NCI-H774 (cell line): ENCODE results near the gene TTC28.
"Not testable (repeated sequence)": the region's sequence is repeated elsewhere in the genome, so short reads cannot be mapped to it uniquely, and the experiment has no call there.

Experiments
- DNase-seq: peaks from one replicate; lab custom pipeline; 2025; lab: John Stamatoyannopoulos, UW

TTC28 gene

DNA sequence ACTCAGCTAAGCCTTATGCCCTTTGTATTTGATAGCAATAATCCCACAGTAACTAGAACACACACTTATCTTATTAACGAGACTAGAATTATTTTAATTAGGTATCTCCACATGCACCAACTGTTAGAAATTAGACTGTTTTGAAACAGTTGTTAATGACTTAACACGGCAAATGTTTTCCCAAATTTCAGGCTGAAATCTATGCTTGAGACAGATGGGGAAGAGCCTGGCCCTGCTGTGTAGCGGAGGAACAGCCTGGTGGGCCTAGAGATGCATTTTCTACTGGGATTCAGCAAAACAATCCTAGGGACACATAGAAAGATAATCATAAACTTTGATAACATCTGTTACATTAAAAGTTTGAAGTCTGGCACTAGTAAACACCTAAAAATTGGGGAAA is 273.4 kb downstream of the TTC28 start:
- DNase-seq, result no peak

DNA sequence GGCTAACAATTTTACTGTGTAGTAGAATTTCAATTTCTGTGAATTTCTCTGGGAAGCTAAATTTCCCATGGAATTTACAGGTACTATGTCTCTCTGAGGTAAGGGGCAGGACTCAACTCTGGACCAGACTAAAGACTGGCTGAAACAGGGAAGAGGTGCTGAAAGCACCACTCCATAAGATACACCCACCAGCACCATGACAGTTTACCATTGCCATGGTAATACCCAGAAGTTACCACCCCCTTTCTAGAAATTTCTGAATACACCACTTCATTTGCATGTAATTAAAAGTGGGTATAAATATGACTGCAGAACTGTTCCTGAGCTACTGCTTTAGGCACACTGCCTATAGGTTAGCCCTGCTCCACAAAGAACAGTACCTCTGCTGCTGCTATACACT is 274.1 kb downstream of the TTC28 start:
- DNase-seq, result no peak

DNA sequence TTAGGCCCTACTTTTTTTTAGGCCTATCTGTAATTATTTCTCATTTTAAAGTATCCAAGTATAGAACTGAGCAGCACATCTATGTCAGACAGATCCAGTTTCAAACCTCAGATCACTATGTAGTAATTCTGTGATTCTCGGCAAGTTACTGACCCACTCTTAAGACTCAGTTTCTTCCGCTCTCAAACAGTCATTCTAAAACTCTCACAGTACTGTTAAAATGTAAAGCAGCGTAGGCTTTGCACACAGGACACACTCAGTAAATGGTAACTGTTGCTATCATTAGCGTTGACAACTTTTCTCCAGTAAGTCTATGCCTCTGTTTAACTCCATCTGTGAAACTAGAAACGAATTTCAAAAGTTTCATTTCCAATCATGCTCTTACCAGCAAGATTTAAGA is 277.1 kb downstream of the TTC28 start:
- DNase-seq, result no peak

DNA sequence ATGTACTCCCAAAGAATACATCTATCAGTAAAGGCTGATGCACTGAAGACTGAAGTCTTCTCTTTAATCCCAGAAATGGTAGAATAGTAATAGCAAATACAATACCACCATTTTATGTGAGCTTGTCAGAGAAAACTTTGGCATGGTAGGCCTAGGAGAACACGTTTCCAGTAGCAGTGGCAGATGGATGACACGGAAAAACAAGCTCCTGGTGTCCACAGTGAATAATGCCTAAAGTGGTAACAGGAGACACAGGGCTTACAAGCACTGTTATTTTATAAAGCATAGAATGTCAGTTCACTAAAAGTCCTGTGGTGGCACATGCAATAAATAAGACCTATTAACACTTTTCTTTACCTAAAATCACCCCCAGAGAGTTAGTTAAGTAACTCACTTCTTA is 277.6 kb downstream of the TTC28 start:
- DNase-seq, result no peak

DNA sequence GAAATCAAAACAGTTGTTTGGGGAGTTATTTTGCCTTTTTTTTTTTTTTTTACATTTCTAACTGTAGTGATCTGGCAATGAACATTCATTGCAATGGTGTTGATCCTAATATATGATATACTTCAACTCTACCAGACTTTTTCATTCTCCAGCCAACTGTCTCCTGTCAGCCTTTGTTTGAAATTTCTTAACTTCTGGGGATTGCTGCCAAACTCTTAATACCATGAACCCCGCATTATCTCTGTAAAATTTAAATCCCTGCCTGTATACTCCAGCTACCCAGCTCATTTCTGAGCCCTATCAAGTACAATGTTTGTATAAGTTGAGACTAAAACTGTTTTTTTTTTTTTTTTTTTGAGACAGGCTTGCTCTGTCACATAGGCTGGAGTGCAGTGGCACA is 280.7 kb downstream of the TTC28 start:
- DNase-seq, result no peak

DNA sequence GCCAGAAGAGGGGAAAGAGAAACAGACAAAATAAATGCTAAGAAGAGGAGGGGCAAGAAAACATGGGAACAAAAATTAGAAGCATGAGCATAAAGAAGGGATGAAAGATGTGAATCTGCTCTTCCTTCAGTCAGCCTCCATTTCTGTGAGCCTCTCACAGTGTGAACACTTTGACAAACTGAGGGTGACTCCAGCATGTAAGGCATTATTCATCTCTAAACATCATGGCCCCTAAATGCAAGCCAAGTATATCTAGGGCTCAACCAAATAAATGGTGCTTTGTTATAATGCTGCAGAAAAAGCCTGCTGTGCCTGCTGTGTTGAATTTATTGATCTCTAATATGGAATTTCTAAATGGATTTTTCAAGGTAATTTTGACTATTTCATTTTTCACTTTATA is 281.3 kb downstream of the TTC28 start:
- no peak for DNase-seq

DNA sequence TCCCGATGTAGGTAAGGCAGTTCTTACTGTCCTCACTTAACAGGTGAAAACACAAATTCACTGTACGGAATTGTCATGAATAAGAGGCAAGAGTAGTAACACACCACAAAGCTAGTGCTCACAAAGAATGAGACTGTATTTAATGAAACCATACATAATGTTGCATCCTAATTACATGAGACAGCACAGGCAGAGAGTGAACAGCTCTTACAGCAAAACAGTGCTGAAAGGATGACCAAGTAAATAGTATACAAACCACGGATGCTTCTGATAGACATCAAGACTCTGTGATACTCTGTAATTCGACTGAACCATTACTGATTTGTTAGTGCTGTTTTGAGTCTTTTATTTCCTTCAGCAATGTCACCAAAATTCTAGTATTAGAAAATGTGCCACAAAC is 282.3 kb downstream of the TTC28 start:
- DNase-seq, result no peak

DNA sequence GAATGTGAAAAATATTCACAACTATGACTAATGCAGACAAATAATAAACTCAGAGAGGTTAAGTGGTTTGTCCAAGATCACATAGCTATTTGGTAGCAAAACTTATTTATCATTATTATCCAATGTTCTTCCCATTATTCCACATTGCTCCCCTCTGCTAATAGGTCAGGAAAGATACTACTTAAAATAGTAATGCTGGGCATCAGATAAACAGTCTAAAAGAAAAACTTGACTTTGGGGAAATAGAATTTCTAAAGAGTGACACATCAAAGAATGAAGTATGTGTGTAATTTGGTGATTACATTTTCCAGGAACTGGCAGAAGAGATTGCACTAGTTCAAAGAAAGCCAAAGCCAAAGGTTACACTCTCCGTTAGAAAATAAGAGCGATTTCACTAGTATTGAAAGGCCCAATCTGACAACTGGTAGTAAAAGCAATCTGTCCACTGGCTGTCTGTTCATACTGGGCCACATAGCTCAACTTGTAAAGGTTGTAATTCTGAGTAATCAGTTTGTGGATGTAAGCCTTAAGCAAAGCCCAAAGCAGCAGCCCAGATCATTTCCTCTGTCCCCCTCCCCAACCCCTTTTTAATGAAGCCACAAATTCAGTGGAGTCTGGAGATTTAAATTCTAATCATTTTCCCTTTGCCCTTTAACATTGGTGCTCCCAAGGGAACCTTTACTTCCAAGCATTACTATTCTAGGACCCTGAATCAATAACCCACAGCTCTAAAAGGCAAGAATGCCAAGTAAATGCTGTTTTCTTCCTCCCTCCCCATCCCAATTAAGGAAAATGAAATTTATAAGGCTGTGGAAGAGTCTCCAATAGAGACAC is 283.5 kb downstream of the TTC28 start:
- DNase-seq, result no peak

DNA sequence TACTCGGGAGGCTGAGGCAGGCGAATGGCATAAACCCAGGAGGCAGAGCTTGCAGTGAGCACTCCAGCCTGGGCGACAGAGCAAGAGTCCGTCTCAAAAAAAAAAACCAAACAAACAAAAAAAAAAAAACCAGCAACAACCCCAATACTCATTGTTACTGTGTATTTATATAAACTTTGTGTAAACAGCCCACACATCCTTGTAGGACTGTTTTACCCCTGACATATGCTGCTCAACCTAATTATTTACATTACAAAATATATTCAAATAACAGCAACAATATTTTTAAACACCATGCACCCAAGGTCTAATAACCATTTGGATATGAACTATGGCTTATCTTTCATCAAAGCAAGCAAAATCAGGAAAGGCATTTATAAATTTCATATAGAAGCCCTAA is 284.1 kb downstream of the TTC28 start:
- no peak for DNase-seq

DNA sequence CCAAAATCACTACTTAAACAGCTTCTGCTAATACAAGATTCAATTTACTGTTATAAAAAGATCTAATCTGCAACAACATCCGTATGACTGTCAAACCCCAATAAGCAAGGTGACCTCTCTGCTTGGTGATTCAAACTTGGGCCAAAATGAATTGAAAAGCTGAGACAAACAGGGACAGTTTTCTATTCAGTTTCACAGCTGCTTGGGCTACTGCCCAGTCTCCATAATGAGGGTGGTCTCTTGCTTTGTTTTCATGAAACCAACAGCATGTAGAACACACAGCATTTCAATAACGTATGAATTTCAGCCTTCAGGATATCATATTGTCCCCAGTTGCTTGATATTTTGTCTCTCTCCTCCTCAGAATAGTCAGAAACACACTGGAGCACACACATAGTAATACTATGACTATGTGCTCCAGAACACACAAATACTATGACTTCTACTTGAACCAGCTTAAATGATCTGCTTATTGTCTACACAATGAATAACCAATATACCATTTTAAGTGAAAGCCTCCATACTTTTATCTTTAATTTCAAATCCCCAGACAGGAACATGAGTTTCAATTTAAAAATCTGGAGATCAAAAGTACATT is 285.0 kb downstream of the TTC28 start:
- no peak for DNase-seq

DNA sequence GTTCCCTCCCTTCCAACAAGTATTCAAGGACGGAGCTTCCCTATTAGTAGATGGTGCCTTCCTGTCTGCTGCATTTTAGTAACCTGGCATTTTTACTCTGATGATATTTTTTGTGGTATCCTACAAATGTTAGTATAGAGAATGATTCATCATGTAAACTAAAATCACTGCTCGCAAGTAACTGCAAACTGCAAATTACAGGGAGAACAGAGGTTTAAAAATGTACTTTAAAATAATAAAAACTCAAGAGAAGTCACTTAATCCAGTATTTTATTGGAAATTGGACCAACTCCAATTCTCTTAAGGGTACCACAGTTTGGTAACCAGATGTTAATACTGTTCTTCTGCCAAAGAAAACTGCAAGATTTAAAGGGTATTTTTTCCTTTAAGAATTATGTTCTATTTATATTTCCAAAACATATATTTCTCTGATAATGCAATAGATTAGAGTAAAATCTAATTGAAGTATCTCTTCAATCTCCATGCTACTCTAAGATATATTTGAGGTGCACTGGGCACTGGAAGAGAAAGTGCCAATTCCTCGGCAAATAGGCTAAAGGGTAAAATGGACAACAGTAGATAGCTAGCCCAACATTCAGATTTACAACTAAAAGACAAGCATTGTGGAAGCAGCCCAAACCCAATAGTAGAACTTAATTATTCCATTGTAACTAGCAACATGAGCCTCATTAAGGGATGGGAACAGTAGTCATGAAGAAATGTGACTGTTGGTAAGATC is 298.0 kb downstream of the TTC28 start:
- DNase-seq, result no peak

DNA sequence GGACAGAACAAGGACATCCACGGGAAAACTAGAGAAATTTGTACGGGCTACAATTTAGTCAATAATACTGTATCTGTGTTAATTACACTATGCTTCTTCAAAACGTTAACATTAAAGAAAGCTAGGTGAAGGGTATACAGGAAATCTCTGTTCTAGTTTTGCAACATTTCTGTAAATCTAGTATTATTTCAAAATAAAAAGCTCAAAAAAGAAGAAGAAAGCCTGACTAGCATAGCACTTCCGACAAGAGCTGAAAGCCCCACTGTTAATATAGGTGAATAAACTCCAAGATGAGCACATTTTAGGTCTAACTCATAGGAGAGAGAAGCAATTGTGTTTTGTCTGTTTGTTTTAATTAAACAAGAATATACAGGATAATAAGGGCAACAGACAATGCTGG is 299.7 kb downstream of the TTC28 start:
- no peak for DNase-seq

DNA sequence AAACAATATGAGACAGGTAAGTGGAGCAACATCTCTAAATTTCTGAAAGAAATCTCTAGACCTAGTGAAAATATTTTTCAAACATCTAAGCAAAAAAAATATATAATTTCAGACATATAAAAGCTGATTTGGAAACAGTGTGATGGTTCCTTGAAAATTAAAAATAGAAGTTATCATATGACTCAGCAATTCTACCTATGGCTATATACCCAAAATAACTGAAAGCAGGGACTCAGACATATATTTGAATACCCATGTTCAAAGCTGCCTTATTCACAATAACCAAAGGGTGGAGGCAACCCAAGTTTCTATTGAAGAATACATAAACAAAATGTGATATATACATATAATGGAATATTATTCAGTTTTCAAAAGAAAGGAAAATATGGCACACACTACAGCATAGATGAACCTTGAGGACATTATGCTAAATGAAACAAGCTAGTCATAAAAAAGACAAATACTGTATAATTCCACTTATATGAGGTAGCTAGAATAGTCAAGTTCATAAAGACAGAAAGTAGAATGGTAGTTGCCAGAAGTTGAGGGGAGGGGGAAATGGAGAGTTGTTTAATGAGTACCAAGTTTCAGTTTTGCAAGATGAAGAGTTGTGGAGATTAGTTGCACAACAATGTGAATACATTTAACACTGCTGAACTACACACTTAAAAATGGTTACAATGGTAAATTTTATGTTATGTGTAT is 300.4 kb downstream of the TTC28 start:
- no peak for DNase-seq

DNA sequence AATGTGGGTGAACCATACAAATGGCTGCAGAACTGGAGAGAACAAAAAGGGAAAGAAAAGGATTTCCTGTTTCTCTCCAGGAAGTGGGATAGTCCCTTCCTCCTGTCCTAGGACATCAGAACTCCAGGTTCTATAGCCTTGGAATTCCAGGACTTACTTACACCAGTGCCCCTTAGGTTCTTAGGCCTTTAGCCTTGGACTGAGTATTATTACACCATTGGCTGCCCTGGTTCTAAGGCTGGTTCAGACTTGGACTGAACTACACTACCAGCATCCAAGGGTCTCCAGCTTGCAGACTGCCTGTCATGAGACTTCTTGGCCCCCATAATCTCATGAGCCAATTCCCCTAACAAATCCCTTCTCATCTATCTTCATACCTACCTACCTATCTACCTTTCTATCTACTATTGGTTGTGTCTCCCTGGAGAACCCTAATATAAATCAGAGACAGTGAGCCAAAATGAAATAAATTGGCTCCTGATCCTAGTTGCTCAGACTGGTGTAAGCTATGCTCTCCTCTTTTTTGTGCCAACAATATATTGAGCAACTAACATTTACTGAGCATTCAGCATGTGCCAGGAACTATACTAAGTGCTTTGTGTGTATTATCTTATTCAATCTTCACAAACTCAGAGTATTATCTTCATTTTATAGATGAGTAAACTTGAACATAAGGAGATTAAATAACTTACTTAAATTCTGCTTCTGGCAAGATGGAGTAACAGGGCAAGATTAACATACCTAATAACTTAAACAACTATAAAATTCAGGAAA is 303.7 kb downstream of the TTC28 start:
- no peak for DNase-seq

DNA sequence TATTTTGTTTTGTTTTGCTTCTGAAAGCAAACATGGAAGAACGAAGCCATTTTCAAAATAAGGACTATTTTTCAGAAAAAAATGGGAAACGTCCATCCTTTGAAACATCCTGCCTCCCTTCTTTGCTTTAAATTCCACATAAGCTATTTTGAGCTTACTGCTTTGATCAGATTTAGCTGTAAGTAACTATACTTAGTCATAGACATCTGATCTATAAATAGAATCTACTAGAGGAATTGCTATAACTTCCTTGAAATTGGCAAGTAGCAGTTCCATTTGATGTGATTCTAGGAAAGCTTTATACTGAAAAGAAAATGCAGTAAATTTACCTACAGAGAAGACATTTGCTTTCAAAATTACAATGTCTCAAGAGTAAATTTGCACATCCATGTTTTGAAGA is 305.8 kb downstream of the TTC28 start:
- no peak for DNase-seq

DNA sequence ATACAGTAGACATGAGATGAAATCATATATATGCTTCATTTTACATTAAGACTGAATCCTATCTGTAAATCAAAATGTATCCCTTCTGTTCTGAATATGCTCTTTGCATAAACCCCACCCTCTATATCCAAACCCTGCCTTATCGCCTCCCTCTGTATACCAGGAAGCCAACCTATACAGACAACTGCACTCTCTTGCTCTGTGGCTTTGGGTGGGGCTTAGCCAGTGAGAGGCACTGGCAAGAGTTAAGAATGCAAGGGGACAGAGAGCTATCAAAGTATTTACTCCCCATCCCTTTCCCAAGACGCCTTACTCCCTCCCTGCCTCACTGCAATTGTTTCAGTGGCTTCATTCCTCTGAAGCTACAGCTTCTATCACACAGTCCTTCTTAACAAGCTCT is 309.8 kb downstream of the TTC28 start:
- DNase-seq, result no peak

DNA sequence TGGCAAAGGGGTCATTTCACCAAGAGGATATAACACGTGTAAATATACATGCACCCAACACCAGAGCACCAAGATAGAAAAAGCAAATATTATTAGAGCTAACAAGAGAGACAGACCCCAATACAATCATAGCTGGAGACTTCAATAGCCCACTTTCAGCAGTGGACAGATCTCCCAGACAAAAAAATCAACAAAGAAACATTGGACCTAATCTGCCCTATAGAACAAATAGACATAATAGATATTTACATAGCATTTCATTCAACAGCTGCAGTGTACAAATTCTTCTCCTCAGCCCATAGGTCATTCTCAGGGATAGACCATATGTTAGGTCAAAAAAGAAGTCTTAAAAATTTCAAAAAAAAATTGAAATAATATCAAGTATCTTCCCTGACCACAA is 312.8 kb downstream of the TTC28 start:
- no peak for DNase-seq

DNA sequence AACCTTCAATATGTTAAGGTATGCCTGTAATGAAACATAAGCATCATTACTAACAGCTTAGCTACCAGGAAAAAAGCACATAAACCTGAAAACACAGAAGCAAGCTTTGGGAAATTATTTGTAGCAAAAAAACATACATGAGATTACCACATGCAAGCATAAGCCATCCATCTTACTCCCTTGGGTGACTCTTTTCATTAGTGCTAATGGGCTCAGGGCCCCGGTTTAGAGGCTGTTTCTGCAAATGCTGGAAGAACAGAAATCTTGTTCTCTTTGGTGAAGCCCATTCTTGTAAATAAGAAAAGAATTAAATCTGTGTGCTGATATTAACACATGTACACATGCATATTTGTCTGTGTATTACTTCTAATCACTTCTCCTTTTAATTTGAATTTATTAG is 314.3 kb downstream of the TTC28 start:
- no peak for DNase-seq

DNA sequence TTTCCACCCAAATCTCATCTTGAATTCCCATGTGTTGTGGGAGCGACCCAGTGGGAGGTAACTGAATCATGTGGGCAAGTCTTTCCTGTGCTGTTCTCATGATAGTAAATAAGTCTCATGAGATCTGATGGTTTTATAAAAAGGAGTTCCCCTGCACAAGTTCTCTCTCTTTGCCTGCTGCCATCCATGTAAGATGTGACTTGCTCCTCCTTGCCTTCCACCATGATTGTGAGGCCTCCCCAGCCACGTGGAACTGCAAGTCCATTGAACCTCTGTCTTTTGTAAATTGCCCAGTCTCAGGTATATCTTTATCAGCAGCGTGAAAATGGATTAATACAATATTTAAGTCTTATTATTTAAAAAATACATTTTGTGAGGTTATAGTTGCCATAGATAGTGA is 315.5 kb downstream of the TTC28 start:
- DNase-seq, result not testable (repeated sequence)

DNA sequence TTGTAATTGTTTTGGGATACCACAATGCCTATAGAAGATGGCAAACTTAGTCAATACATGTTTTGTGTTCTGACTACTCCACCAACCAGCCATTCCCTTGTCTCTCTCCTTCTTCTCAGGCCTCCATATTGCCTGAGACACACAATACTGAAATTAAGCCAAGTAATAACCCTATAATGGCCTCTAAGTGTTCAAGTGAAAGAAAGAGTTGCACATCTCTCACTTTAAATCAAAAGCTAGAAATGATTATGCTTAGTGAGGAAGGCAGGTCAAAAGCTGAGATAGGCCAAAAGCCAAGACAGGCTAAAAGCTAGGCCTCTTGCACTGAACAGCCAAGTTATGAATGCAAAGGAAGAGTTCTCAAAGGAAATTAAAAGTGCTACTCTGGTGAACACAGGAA is 318.7 kb downstream of the TTC28 start:
- DNase-seq, result no peak

DNA sequence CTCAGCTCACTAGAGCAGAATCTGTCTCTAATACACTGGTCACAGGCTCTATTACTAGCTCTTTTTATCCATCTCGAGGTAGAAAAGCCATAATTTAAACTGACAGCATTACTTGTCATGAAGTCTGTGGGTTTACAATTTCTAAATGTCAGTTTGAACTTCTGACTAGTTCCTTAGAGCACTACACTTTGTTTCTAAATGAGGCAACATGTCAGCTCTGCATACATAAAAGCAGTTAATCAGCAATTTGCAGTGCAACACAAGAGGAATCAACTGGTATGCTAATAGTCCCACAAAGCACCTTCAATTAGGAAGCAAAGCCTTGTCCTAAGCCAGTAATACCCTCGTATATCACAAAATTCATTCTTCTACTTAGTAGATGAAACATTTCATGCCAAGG is 321.3 kb downstream of the TTC28 start:
- DNase-seq, result no peak

DNA sequence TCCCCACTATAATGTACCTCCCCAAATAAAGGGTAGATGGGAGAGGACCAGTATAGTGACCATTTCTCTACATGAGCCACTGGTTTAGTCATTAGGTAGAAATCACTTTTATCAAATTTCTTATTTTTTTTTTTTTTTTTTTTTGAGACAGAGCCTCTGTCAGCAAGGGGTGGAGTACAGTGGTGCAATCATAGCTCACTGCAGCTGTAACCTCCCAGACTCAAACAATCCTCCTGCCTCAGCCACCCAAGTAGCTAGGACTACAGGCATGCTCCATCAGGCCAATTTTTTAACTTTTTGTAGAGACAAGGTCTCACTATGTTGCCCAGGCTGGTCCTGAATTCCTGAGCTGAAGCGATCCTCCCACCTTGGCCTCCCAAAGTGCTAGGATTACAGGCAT is 322.4 kb downstream of the TTC28 start:
- no peak for DNase-seq
